ENCODE data around the gene PBX3.
"Not testable (repeated sequence)": the region's sequence is repeated elsewhere in the genome, so short reads cannot be mapped to it uniquely, and the experiment has no call there.

The PBX3 gene

DNA sequence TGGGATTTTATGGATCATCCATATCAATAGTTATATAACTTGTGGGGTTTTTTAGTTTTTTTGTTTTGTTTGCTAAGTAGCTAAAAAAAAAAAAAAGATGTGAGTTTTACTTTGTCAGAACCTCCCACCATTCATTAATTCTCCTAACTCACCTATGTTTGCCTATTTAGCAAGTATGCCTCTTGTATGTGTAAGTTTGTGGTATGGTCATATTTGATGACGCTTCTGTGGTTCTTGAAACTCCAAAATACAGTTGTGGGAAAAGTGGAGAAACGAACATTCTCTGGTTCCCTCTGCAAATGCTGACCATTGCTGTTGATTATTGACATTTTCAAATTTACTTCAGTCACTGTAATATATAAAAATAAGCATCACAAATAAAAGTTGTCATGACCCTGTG, 75.7 kb downstream of the PBX3 start:
- Mint-ChIP-seq H3K4me1 (peaks cover 10% of the 10 kb centered on the region), H3K27me3 (ENCODE audit: low read depth) (no peaks in the 10 kb centered on the region), H3K36me3 (ENCODE audit: low read depth) (no peaks in the 10 kb centered on the region), H3K9me3 (no peaks in the 10 kb centered on the region), H3K4me3 (no peak overlapping the region), H3K27ac (no peak overlapping the region)
- TF ChIP-seq, protein P1, sequence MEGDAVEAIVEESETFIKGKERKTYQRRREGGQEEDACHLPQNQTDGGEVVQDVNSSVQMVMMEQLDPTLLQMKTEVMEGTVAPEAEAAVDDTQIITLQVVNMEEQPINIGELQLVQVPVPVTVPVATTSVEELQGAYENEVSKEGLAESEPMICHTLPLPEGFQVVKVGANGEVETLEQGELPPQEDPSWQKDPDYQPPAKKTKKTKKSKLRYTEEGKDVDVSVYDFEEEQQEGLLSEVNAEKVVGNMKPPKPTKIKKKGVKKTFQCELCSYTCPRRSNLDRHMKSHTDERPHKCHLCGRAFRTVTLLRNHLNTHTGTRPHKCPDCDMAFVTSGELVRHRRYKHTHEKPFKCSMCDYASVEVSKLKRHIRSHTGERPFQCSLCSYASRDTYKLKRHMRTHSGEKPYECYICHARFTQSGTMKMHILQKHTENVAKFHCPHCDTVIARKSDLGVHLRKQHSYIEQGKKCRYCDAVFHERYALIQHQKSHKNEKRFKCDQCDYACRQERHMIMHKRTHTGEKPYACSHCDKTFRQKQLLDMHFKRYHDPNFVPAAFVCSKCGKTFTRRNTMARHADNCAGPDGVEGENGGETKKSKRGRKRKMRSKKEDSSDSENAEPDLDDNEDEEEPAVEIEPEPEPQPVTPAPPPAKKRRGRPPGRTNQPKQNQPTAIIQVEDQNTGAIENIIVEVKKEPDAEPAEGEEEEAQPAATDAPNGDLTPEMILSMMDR (IDR thresholded peaks at IDR 0.05; ENCODE audit: unreplicated experiment in 3 of 3): no peak

DNA sequence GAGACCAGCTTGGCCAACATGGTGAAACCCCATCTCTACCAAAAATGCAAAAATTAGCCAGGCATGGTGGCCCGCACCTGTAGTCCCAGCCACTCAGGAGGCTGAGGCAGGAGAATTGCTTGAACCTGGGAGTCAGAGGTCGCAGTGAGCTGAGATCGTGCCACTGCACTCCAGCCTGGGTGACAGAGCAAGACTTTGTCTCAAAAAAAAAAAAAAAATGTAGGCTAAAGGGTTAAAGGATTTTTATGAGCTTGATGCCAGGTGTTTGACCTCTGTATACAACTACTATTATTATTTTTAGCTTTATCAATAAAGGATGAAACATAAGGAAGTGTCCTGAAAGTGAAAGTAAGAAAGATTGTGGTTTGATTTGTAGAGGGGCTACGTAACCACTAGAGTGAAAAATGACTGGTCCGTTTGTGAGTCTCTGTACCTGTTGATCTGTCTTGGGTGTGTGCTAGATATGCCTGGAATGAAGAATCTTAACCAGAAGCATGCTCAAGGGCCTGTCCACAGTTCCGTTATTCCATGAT, 76.8 kb downstream of the PBX3 start:
- H3K4me3 Mint-ChIP-seq; H3K27ac Mint-ChIP-seq; H3K27me3 Mint-ChIP-seq (ENCODE audit: low read depth); H3K36me3 Mint-ChIP-seq (ENCODE audit: low read depth); H3K4me1 Mint-ChIP-seq; H3K9me3 Mint-ChIP-seq: not testable (repeated sequence)

DNA sequence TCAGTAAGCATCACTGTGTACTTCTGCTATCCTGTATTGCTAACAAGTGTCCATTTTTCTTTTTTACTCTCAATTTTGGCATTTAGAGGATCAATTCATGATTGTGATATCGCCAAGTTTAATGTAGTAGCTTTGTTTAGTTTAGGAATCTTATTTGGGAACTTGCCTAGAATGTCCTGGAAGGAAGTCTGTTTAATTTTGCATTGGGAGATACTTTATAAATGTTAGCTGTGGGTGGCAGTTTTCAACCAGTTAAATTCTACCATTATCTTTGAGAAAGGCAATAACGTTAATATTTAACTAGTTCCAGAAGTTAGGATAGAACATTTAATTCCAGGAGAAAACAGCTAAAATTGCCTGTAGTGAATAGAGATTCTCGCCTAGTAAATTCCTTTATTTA, 78.6 kb downstream of the PBX3 start:
- Mint-ChIP-seq H3K4me3 (no peak overlapping the region), H3K4me1 (peaks cover 4% of the 10 kb centered on the region), H3K36me3 (ENCODE audit: low read depth) (no peaks in the 10 kb centered on the region), H3K27me3 (ENCODE audit: low read depth) (no peaks in the 10 kb centered on the region), H3K9me3 (no peaks in the 10 kb centered on the region), H3K27ac (no peak overlapping the region)
- TF ChIP-seq, protein P1 (IDR thresholded peaks at IDR 0.05; ENCODE audit: unreplicated experiment in 3 of 3): no peak

DNA sequence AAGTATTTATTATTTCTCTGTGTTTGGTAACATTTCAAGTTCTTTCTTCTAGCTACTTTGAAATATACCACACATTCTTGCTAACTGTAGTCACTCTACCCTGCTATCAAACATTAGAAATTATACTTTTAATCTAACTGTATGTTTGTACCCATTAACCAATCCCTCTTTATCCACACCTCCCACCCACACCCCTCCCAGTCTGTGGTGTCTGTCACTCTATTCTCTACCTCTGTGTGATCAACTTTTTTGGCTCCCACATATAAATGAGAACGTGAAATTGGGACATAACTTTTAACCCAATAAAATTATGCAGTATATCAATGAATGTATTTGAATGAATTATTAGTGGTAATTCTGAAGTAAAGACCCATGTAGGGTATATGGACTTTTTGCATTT, 79.7 kb downstream of the PBX3 start:
- H3K9me3 Mint-ChIP-seq: no peaks in the 10 kb centered on the region
- H3K27ac Mint-ChIP-seq: no peak overlapping the region
- H3K4me1 Mint-ChIP-seq: peaks cover 4% of the 10 kb centered on the region
- no peak overlapping the region for H3K4me3 Mint-ChIP-seq
- no peaks in the 10 kb centered on the region for H3K27me3 Mint-ChIP-seq (ENCODE audit: low read depth)
- TF ChIP-seq, protein P1 (IDR thresholded peaks at IDR 0.05; ENCODE audit: unreplicated experiment in 3 of 3): no peak
- no peaks in the 10 kb centered on the region for H3K36me3 Mint-ChIP-seq (ENCODE audit: low read depth)

DNA sequence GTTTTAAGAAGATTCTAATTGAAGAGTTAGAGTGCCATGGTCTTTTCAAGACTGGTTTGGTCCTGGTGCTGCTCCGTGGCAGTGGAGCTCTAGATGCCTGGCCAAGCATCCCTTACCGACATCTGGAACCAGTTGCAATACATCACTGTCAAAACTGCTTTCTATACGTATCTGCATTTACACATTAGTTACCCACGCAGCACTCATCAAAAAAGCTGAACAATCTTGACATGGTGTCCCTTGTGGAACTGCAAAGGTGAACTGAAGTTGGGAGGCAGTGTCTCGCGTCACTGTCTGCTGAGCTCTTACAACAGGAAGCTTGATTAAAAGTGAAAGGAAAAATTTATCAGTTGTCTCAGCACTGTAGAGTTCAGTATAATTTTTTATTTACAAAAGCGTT, 82.6 kb downstream of the PBX3 start:
- H3K4me1 Mint-ChIP-seq: no peaks in the 10 kb centered on the region
- no peak overlapping the region for H3K27ac Mint-ChIP-seq
- no peaks in the 10 kb centered on the region for H3K27me3 Mint-ChIP-seq (ENCODE audit: low read depth)
- TF ChIP-seq, protein P1 (IDR thresholded peaks at IDR 0.05; ENCODE audit: unreplicated experiment in 3 of 3): no peak
- H3K36me3 Mint-ChIP-seq (ENCODE audit: low read depth): no peaks in the 10 kb centered on the region
- no peaks in the 10 kb centered on the region for H3K9me3 Mint-ChIP-seq
- H3K4me3 Mint-ChIP-seq: peak overlapping the region in 1 of 3 experiments; percentile 25

DNA sequence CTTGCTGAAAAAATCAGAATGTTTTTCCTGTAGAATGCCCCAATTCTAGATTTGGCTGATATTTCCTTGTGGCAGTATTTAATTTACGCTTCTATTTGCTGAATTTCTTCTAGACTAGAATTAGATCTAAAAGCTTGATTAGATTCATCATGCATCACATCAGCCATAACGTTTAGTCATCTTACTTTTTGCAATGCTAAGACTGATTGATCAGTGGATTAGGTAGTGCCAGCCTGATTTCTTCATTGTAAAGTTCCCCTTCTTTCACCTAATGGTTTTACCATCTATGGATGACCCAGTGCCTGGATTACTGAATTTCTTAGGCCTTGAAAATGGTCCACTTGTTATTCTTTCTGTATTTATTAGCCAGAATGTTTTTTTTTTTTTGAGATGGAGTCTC, 83.9 kb downstream of the PBX3 start:
- no peak overlapping the region for H3K4me3 Mint-ChIP-seq
- no peaks in the 10 kb centered on the region for H3K27me3 Mint-ChIP-seq (ENCODE audit: low read depth)
- TF ChIP-seq, protein P1 (IDR thresholded peaks at IDR 0.05; ENCODE audit: unreplicated experiment in 3 of 3): no peak

More for the DNA sequence above, 83.9 kb downstream of the PBX3 start:
- Mint-ChIP-seq H3K9me3 (no peaks in the 10 kb centered on the region), H3K4me1 (no peaks in the 10 kb centered on the region), H3K27ac (no peak overlapping the region), H3K36me3 (ENCODE audit: low read depth) (no peaks in the 10 kb centered on the region)

All from nephron (organoid).